HG03457 (cell line): ENCODE data around the gene PLXNB2.

ENCODE experiments used
- ATAC-seq: cut with Tn5 transposase; IDR thresholded peaks from one replicate; pipeline ENCODE4 v1.9.1; 2021; ENCODE audit warnings: moderate number of reproducible peaks; ENCODE audit not compliant: unreplicated experiment

Gene PLXNB2

GRCh38 chr22:50269573-50269969, 37.9 kb downstream of the PLXNB2 start:
- ATAC-seq = no peak

- no peak for ATAC-seq
Measured at GRCh38 chr22:50268655-50269113, 38.8 kb downstream of the PLXNB2 start.

DNA sequence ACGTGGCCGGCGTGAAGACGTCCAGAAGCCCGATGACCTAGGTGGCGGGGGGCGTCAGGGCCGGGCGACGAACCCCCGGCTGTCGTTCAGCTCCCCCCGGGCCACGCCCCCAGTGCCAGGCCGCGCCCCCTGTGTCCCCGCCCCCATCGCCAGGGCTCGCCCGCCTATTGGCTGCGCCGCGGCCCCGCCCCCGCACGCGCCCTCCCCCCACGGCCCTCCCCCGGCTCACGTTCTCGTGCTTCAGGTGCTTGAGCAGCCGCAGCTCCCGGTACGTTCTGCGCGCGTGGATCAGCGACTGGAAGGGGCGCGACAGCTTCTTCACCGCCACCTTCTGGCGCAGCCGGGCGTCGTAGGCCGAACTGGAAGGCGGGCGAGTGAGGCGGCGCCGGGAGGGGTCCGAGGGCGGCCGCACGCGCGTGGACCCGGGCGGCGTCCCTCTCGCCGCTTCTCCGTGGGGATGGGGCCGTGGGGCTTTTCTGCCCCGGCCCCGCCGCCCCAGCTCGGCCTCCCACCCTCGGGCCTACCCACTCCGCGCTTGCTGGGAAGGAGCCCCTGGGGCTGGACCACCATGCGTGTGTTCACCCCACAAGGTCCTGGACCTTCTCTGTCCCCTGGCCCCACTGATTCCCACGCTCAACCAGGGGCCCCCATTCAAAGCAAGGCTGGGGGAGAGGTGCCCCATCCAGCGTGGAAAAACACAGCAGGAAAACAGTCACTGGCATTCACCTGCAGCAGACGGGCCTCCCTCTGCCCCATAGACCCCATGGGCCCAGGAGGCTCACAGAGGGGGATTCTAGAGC, 39.7 kb downstream of the PLXNB2 start:
- ATAC-seq = no peak

GRCh38 chr22:50266994-50267393, 40.5 kb downstream of the PLXNB2 start:
- ATAC-seq = no peak

- no peak for ATAC-seq
Measured at GRCh38 chr22:50264946-50265669, 42.3 kb downstream of the PLXNB2 start.

- ATAC-seq = no peak
Measured at GRCh38 chr22:50264104-50264745, 43.2 kb downstream of the PLXNB2 start.

DNA sequence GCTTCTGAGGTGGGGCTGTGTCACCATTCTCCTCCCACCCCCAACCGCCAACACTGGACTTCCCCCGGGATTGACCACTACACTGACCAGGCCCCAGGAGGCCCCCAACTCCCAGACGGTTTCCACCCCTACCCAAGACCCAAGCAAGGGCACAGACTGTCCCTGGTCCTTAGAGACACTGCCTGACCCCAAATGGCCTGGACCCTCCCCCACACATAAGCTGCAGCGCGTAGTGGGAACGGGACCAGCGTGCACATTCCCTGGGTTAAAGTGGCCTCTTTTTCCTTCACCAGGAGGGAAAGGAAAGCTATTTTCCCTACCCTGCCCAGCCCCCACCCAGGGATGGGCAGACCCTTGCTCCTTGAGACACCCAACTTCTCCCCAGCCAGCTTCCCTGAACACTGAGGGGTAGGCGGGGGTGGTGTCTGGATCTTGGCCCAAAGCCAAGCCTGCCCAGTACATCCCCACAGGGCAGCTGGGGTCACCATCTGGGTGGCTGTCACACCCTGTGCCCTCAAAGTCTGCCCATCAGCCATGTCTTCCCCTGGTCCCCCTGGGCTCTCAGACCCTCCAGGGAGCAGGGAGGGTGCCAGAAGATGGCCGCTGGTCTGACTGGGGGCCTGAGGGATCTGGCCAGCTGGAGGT, 44.4 kb downstream of the PLXNB2 start:
- no peak for ATAC-seq

- ATAC-seq = no peak
Measured at GRCh38 chr22:50262460-50262911, 45.0 kb downstream of the PLXNB2 start.

DNA sequence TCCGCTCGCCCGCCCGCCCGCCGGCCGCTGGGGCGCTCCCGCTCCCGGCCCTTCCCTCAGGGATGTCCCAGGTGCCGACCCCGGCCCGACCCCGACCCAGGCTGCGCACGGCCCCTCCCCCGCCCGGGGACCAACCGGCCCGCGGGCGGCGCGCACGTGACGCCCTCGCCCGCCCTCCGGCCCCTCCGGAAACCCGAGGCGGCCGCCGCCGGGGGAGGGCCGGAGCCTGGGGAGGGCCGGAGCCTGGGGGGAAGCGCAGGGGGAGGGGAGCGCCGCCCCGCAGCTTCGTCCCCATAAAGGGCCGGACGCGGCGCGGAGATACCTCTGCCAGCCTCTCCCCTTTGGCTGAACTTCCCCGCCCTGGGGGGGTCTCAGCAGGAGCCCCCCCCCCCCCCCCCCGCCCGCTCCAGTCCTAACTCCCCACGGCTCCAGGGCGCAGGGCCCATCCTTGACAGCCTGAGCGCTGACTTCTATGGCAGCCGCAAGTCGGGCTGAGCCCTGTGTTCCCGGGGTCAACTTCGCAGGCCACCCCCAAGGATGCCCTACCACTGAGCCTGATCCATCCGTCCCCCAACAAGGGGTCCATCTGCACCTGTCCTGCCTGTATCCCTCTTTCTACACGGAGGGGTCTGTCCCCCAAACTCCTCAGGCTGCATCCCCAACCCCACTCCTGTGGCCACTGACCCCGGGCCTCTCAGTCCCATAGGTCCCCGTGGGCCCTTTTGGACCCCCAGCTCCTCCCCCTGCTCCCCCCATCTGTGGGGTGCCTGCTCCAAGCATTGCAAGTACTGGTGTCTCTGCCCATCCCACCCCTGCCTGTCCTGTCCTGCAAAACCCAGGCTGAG, 45.6 kb downstream of the PLXNB2 start, which contains the start of gene MAPK12:
Gene MAPK12 (minus strand): TSS at position 69 of the 845 bp plus-strand sequence. CDS start 174 bp downstream, outside the sequence.
- ATAC-seq = no peak

- ATAC-seq = no peak
Measured at GRCh38 chr22:50260801-50261614, 46.4 kb downstream of the PLXNB2 start.

DNA sequence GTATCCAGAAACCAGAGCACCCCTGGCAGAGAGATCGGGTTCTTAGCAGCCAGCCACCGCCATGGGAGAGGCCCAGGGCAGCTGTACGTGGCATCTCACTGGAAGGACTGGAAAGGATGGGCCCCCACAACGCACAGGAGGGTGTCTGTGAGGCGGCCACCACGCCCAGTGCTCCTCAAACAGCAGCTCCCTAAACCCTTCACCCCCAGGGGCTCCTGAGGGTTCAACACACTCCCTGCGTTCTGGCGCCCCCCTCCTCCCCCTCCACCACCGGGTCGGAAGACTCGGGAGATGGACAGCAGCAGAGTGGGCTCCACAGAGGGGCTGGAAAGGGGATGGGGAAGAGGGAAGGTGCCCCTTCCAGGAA, 47.0 kb downstream of the PLXNB2 start:
- ATAC-seq = no peak

- ATAC-seq = no peak
Measured at GRCh38 chr22:50259302-50259701, 48.1 kb downstream of the PLXNB2 start.

GRCh38 chr22:50258361-50259292, 48.8 kb downstream of the PLXNB2 start:
- ATAC-seq = no peak

DNA sequence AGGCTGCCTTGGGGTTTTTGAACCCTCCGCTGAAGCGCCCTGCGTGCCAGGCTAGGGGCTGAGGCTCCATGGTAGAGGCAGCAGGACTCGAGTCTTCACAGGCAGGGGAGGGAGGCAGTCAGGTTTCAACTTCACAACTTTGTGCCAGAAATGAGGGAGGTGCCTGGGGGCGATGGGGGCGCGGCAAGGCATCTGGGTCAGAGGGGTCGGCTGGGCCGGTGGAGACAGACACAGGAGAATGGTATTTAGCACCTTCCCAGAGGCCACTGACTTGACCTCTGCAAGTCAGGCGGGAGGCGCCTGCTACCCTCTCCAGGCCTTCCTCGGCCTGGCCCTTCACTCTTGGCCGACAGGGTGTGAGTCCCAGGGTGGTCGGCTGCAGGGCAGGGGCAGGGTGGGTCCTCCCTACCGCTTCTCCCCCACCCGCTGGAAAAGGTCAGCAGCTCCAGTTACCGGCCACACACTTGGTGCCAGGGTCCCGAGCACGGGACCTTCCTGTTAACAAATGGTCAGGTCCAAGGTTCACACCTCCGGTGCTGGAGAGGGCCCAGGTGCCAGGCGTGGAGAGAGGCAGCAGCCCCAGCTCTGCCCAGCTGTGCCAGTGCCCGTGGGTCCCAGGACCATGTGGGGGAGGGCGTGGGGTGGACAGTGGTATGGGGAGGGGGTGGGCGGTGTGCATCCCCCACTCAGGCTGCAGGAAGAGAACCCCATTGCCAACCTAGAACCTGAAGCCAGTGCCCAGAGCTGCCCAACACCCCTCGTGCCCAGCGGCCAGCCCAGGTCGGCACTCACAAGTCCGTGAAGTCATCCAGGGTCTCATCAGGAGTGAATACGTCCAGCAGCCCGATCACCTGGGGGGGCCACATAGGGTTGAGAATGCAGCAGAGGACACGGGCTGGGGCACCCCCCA, 49.7 kb downstream of the PLXNB2 start:
- ATAC-seq = no peak

DNA sequence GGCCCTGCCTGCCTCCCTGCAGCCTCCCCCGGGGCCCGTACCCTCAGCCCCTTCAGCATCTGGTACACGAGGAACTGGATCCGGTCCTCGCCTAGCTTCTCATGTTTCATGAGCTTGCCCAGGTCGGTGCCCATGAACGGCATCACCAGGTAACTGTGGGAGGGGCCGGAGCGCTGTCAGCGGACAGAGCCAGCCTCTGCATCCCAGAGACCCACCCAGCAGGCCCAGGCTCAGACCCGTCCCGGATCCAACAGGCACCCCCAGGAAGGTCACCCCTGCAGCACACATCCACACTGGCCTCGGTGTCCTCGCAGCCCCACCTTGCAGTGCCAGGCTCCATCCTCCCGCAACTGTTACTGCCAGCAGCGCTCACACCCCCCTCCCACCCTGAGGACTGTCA, 50.4 kb downstream of the PLXNB2 start:
- ATAC-seq = no peak

GRCh38 chr22:50256258-50256862, 51.1 kb downstream of the PLXNB2 start:
- no peak for ATAC-seq

DNA sequence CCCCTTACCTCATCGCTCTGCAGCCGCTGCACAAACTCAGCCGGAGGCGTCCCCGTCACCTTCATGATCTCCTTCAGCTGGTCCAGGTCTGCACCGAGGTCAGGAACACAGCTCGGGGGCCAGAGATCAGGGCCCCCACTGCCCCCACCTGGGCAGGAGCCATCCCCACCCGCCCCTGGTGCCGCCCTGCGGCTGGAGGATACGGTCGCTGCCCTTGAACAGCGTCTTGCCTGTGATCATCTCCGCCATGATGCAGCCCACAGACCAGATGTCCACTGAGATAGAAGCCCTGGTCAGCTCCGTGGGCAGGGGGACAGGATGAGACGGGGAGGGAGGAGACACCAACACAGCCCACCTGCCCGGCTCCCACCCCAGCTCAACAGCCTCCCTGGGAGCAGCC, 51.8 kb downstream of the PLXNB2 start:
- ATAC-seq = no peak
